ENCODE results near the gene NPPA. TPM values are rescaled to one million over a fixed set of nuclear protein-coding genes. Genes with fewer than 3 reads are reported as not detected.

NPPA gene
- total and polyA plus RNA-seq, 9 of the 15 experiments (the other 6 are each of a cell fraction or from before 2014, with no cell fraction given): not detected

DNA sequence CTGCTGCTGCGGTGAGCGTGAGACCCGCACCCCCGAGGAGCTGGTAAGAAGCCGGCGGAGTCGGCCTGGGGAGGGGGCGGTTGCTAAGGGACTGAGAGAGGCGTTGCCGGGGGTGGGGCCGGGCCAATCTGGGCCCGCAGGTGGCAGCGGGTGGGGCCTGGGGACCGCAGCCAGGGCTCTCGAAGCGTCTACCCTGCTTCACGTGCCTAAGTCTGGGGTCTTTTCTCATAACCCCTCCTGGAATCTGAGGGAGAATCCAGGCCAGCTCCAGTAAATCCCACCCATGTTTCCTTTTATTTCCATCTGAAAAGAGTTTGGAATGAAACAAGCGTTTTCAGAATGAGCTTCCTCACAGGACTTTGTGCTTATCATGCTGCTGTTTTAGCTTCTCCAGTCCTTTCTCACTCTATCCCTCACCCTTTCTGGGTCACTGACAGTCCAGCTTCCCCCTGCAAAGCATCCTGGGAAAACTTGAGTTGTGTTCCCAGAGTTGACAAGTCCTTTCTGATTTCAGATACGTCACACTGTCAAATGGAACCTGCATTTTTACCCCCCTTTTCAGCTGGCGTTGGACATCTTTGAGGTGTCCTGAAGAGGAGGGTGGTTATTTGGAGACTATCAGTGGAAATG, 41.2 kb downstream of the NPPA start (continued):
- no peak for TF ChIP-seq BRF2 (IDR thresholded peaks at IDR 0.05; ENCODE audit: borderline replicate concordance, insufficient read depth, insufficient read length)
- TF ChIP-seq, protein P1, sequence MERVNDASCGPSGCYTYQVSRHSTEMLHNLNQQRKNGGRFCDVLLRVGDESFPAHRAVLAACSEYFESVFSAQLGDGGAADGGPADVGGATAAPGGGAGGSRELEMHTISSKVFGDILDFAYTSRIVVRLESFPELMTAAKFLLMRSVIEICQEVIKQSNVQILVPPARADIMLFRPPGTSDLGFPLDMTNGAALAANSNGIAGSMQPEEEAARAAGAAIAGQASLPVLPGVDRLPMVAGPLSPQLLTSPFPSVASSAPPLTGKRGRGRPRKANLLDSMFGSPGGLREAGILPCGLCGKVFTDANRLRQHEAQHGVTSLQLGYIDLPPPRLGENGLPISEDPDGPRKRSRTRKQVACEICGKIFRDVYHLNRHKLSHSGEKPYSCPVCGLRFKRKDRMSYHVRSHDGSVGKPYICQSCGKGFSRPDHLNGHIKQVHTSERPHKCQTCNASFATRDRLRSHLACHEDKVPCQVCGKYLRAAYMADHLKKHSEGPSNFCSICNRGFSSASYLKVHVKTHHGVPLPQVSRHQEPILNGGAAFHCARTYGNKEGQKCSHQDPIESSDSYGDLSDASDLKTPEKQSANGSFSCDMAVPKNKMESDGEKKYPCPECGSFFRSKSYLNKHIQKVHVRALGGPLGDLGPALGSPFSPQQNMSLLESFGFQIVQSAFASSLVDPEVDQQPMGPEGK (CRISPR knock-in tag; IDR thresholded peaks at IDR 0.05; ENCODE audit: borderline replicate concordance): peak; percentile 6; the same call in 1 of the 2 replicates
- peak; percentile 41 for TF ChIP-seq POLR2B (IDR thresholded peaks at IDR 0.05; ENCODE audit: low read depth, partially characterized antibody)
- no peak for TF ChIP-seq SMARCB1 (IDR thresholded peaks at IDR 0.05; ENCODE audit: insufficient read length, low read depth)
- TF ChIP-seq ZNF589 (CRISPR knock-in tag; IDR thresholded peaks at IDR 0.05; ENCODE audit: low read depth): no peak
- TF ChIP-seq, protein P2, sequence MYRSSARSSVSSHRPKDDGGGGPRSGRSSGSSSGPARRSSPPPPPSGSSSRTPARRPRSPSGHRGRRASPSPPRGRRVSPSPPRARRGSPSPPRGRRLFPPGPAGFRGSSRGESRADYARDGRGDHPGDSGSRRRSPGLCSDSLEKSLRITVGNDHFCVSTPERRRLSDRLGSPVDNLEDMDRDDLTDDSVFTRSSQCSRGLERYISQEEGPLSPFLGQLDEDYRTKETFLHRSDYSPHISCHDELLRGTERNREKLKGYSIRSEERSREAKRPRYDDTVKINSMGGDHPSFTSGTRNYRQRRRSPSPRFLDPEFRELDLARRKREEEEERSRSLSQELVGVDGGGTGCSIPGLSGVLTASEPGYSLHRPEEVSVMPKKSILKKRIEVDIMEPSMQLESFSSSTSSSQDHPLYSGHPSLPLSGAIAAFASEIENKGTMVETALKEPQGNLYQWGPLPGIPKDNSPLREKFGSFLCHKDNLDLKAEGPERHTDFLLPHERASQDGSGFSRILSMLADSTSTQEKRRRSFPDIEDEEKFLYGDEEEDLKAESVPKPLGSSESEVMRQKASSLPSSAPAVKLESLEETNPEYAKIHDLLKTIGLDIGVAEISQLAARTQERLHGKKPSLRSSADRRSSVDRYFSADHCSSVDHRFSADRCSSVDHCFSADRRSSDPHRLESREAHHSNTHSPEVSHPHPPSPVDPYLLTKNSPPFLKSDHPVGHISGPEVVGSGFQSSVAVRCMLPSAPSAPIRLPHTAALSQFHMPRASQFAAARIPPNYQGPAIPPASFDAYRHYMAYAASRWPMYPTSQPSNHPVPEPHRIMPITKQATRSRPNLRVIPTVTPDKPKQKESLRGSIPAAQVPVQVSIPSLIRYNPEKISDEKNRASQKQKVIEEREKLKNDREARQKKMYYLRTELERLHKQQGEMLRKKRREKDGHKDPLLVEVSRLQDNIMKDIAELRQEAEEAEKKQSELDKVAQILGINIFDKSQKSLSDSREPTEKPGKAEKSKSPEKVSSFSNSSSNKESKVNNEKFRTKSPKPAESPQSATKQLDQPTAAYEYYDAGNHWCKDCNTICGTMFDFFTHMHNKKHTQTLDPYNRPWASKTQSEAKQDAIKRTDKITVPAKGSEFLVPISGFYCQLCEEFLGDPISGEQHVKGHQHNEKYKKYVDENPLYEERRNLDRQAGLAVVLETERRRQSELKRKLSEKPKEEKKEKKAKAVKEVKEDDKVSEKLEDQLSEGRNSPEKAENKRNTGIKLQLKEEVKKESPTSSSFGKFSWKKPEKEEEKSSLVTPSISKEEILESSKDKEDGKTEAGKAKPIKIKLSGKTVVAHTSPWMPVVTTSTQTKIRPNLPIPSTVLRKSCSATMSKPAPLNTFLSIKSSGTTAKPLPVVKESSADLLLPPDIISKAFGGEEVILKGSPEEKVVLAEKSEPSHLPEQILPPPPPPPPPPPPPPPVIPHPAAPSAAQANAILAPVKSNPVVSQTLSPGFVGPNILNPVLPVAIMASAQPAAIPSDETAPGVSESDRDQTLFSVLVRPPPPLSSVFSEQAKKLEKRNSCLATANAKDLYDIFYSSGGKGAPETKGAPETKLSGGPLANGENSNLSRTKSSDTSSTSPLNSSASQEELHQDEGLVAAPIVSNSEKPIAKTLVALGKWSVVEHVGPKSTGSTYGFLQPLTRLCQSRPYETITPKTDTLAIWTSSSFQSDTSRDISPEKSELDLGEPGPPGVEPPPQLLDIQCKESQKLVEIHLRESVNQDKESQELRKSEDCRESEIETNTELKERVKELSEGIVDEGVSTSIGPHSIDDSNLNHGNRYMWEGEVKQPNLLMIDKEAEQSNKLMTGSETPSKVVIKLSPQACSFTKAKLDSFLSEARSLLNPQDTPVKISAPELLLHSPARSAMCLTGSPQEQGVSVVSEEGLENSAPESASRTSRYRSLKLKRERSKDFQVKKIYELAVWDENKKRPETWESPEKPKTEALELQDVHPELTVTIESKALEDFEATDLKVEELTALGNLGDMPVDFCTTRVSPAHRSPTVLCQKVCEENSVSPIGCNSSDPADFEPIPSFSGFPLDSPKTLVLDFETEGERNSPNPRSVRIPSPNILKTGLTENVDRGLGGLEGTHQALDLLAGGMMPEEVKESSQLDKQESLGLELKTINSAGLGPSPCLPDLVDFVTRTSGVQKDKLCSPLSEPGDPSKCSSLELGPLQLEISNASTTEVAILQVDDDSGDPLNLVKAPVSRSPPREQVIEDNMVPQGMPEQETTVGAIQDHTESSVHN (IDR thresholded peaks at IDR 0.05; ENCODE audit: borderline replicate concordance in 1 of 2, low read depth in 1 of 2): peak in 1 of 2 experiments; percentile 32; a peak in 1 of 4 replicates
- no peak for TF ChIP-seq RBM34 (IDR thresholded peaks at IDR 0.05; ENCODE audit: borderline replicate concordance, insufficient read depth, low read length)
- peak in 1 of 2 experiments; percentile 48; a peak in 1 of 4 replicates for TF ChIP-seq FOXA3 (CRISPR knock-in tag; conservative IDR thresholded peaks at IDR 0.05 in 1 of 2, IDR thresholded peaks at IDR 0.05 in 1 of 2)
- TF ChIP-seq DPF2 (IDR thresholded peaks at IDR 0.05): peak; percentile 35; the same call in 1 of the 2 replicates
- TF ChIP-seq, protein P3, sequence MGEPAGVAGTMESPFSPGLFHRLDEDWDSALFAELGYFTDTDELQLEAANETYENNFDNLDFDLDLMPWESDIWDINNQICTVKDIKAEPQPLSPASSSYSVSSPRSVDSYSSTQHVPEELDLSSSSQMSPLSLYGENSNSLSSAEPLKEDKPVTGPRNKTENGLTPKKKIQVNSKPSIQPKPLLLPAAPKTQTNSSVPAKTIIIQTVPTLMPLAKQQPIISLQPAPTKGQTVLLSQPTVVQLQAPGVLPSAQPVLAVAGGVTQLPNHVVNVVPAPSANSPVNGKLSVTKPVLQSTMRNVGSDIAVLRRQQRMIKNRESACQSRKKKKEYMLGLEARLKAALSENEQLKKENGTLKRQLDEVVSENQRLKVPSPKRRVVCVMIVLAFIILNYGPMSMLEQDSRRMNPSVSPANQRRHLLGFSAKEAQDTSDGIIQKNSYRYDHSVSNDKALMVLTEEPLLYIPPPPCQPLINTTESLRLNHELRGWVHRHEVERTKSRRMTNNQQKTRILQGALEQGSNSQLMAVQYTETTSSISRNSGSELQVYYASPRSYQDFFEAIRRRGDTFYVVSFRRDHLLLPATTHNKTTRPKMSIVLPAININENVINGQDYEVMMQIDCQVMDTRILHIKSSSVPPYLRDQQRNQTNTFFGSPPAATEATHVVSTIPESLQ (CRISPR knock-in tag; IDR thresholded peaks at IDR 0.05): no peak
- no peak for TF ChIP-seq RBM15 (IDR thresholded peaks at IDR 0.05; ENCODE audit: insufficient read depth, low read length)
- no peak for TF ChIP-seq KAT8 (IDR thresholded peaks at IDR 0.05; ENCODE audit: low read depth)
- 0 out of 2 replicates have a peak, but pooled peaks have one; percentile 25 for TF ChIP-seq MTA2 (IDR thresholded peaks at IDR 0.05; ENCODE audit: low read depth)

All from K562 (cell line).